OCI-LY3 (cell line): ENCODE measurements around the gene OTOP2.

Experiments used
- H2AFZ ChIP-seq: fragments of 200-600, 300-600 bp; shearing (Covaris generic); 2 replicates; pipeline ENCODE4 v1.6.0; 2014; ENCODE audit warnings: antibody characterized with exemption, low read depth, low read length
- H3K27ac ChIP-seq: fragments of 200-600, 300-600 bp; sonication (generic); 2 replicates; pipeline ENCODE4 v1.5.1; 2014; ENCODE audit warnings: mild to moderate bottlenecking, low read length, moderate library complexity, mixed read lengths
- H3K27me3 ChIP-seq: fragments of 200-600, 300-600 bp; sonication (generic); 2 replicates; pipeline ENCODE4 v1.6.1; 2014; ENCODE audit warnings: low read depth, low read length, mixed read lengths
- H3K36me3 ChIP-seq: fragments of 200-600, 300-600 bp; sonication (generic); replicated peaks from 2 replicates; pipeline ENCODE3; 2014; ENCODE audit warnings: low read depth, low read length, mixed read lengths
- H3K4me1 ChIP-seq: fragments of 300-600, 200-600 bp; sonication (generic); 2 replicates; pipeline ENCODE4 v1.6.1; 2014; ENCODE audit warnings: low read length, mixed read lengths
- H3K4me2 ChIP-seq: fragments of 200-600, 300-600 bp; sonication (generic); 2 replicates; pipeline ENCODE4 v1.6.1; 2014; ENCODE audit warnings: low read length, mixed read lengths
- H3K4me3 ChIP-seq: fragments of 300-600, 200-600 bp; sonication (generic); 2 replicates; pipeline ENCODE4 v1.5.1; 2014; ENCODE audit warnings: antibody characterized with exemption, mild to moderate bottlenecking, low read length, moderate library complexity
- H3K79me2 ChIP-seq: fragments of 300-600, 200-600 bp; shearing (Covaris generic); 2 replicates; pipeline ENCODE4 v1.6.1; 2014; ENCODE audit warnings: mild to moderate bottlenecking, low read length, mixed read lengths
- H3K9ac ChIP-seq: fragments of 300-600, 200-600 bp; shearing (Covaris generic); 2 replicates; pipeline ENCODE4 v1.6.0; 2014; ENCODE audit warnings: mild to moderate bottlenecking, low read length, moderate library complexity
- H3K9me3 ChIP-seq: fragments of 200-600, 300-600 bp; shearing (Covaris generic); 2 replicates; pipeline ENCODE4 v1.6.1; 2014; ENCODE audit warnings: low read length, mixed read lengths; ENCODE audit not compliant: insufficient read depth
- H4K20me1 ChIP-seq: fragments of 200-600, 300-600 bp; sonication (generic); 2 replicates; pipeline ENCODE4 v1.6.1; 2016; ENCODE audit warnings: low read length, mixed read lengths; ENCODE audit not compliant: insufficient read depth
- EZH2phosphoT487 ChIP-seq: fragments of 200-600 bp; shearing (Covaris generic); IDR thresholded peaks from 2 replicates; pipeline ENCODE4 v1.6.1; 2018; ENCODE audit warnings: antibody characterized with exemption, mixed run types, low read depth
- TF ChIP-seq, protein P1 (sequence below): fragments of 200-600, 300-600 bp; sonication (generic); IDR thresholded peaks from 2 replicates; pipeline ENCODE4 v1.5.1; 2014; ENCODE audit warnings: antibody characterized with exemption, low read length, low read depth

The OTOP2 gene

DNA sequence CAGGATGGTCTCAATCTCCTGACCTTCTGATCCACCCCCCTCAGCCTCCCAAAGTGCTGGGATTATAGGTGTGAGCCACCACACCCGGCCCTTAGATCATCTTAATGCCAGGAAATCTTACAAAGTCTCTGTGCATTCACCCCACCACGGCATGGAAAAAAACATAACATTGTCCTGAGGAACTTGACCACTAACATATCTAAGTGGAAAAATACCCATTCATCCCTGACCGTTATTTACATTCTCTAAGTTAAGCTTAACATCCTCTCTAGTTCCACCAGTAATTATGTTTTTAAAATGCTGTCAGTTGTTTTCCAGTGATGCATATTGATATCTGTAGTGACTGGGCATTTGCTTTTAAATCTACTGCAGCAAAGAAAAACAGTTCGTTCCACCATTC lies 51.9 kb downstream of the OTOP2 start:
- Histone ChIP-seq H3K4me3 (no peak overlapping the region), H3K36me3 (no peaks in the 10 kb centered on the region), H3K4me1 (peaks cover 4% of the 10 kb centered on the region; the same call in 1 of the 2 replicates), H4K20me1 (no peaks in the 10 kb centered on the region), H3K4me2 (no peak overlapping the region), H3K27ac (no peak overlapping the region), H3K9ac (no peak overlapping the region), H3K79me2 (no peaks in the 10 kb centered on the region), H3K27me3 (peaks cover 24% of the 10 kb centered on the region), H3K9me3 (no peaks in the 10 kb centered on the region), H2AFZ (no peak overlapping the region)
- TF ChIP-seq, protein P1, sequence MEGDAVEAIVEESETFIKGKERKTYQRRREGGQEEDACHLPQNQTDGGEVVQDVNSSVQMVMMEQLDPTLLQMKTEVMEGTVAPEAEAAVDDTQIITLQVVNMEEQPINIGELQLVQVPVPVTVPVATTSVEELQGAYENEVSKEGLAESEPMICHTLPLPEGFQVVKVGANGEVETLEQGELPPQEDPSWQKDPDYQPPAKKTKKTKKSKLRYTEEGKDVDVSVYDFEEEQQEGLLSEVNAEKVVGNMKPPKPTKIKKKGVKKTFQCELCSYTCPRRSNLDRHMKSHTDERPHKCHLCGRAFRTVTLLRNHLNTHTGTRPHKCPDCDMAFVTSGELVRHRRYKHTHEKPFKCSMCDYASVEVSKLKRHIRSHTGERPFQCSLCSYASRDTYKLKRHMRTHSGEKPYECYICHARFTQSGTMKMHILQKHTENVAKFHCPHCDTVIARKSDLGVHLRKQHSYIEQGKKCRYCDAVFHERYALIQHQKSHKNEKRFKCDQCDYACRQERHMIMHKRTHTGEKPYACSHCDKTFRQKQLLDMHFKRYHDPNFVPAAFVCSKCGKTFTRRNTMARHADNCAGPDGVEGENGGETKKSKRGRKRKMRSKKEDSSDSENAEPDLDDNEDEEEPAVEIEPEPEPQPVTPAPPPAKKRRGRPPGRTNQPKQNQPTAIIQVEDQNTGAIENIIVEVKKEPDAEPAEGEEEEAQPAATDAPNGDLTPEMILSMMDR: no peak
- TF ChIP-seq EZH2phosphoT487: no peak

DNA sequence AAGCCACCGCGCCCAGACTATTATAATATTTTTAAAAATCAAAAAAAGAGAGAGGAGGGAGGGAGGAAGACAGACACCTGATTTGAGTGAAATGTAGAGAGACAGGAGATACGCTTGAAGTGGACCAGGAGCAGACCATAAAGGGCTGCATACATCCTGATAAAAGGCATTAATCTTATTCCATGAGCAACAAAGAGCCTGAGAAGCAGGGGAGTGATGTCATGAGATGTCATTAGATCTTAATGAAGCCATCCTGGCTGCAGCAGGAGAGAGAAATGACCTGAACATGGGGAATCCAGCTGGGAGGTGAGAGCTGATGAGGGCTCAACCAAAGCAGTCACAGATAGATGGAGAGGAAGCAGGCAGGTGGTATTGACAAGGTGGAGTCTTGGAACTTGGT lies 53.7 kb downstream of the OTOP2 start:
- Histone ChIP-seq H3K79me2 (no peaks in the 10 kb centered on the region), H4K20me1 (no peaks in the 10 kb centered on the region), H3K27me3 (peaks cover 20% of the 10 kb centered on the region), H3K4me2 (no peak overlapping the region), H3K9ac (no peak overlapping the region), H2AFZ (no peak overlapping the region), H3K4me3 (no peak overlapping the region), H3K27ac (no peak overlapping the region), H3K4me1 (peaks cover 15% of the 10 kb centered on the region), H3K36me3 (no peaks in the 10 kb centered on the region), H3K9me3 (no peaks in the 10 kb centered on the region)
- TF ChIP-seq EZH2phosphoT487: no peak
- TF ChIP-seq, protein P1: no peak

DNA sequence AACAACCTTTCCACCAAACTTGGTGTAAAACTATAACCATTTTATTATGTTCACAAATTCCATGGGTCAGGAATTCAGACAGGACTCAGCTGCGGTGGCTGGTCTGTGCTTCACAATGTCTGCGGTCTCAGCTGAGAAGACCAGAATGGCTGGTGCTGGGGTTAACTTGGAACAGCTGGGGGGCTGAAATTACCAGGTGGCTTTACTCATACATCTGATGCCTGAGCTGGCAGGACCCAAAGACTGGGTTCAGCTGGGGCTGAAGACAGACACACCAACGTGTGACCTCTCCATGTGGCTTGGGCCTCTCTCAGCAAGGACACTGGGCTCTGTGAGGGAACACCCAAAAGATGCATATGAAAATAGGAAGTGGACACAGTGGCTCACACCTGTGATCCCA lies 54.2 kb downstream of the OTOP2 start:
- no peak for TF ChIP-seq EZH2phosphoT487
- TF ChIP-seq, protein P1: no peak
- H3K27me3 ChIP-seq: peaks cover 16% of the 10 kb centered on the region
- H3K9me3 ChIP-seq: no peaks in the 10 kb centered on the region
- H3K4me3 ChIP-seq: no peak overlapping the region
- peaks cover 11% of the 10 kb centered on the region for H3K4me1 ChIP-seq
- no peaks in the 10 kb centered on the region for H4K20me1 ChIP-seq
- H3K4me2 ChIP-seq: no peak overlapping the region
- H3K27ac ChIP-seq: no peak overlapping the region
- H3K79me2 ChIP-seq: no peaks in the 10 kb centered on the region
- H3K9ac ChIP-seq: no peak overlapping the region
- no peak overlapping the region for H2AFZ ChIP-seq
- no peaks in the 10 kb centered on the region for H3K36me3 ChIP-seq

DNA sequence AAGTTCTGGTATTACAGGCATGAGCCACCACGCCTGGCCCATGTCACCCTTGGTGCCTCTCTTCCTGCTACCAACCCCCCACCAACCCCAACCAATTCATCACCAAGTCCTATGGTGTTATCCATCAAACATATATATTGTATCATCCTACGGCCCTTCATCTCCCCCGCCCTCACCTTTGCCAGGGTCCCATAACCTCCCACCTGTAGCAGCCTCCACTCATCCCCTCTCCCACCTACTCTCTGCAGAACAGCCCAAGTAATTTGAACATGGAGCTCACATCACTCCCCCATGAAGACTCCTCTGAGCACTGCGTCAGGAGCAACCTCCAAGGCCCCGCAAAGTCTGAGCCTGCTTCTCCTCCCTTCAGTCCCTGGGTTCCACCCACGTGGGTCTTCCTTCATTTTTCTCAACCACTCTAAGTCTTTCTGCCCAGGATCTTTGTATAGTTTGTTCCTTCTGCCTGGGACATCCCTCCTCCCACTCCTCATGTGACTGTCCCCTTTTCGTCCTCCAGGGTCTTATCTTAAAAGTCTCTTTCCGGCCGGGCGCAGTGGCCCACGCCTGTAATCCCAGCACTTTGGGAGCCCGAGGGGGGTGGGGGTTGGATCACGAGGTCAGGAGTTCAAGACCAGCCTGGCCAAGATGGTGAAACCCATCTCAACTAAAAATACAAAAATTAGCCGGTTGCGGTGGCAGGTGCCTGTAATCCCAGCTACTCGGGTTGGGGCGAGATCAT lies 55.5 kb downstream of the OTOP2 start:
- no peaks in the 10 kb centered on the region for H3K36me3 ChIP-seq
- H3K9me3 ChIP-seq: no peaks in the 10 kb centered on the region
- H3K4me2 ChIP-seq: no peak overlapping the region
- H4K20me1 ChIP-seq: no peaks in the 10 kb centered on the region
- no peak overlapping the region for H2AFZ ChIP-seq
- no peaks in the 10 kb centered on the region for H3K79me2 ChIP-seq
- H3K4me3 ChIP-seq: no peak overlapping the region
- H3K9ac ChIP-seq: no peak overlapping the region
- no peak overlapping the region for H3K27ac ChIP-seq
- peaks cover 11% of the 10 kb centered on the region for H3K4me1 ChIP-seq
- TF ChIP-seq, protein P1: no peak
- no peak for TF ChIP-seq EZH2phosphoT487
- H3K27me3 ChIP-seq: peaks cover 12% of the 10 kb centered on the region
